Subcutaneous abdominal adipose tissue (tissue), 5 donors: ENCODE results near the gene TLCD2.

ENCODE experiments used
- H3K27ac ChIP-seq: one replicate; pipeline ENCODE4 v1.7.0; 2013; ENCODE audit warnings: low read depth, mild to moderate bottlenecking, inconsistent platforms, low read length, moderate library complexity
- H3K27me3 ChIP-seq, 5 donors: one replicate each; pipeline ENCODE4 v1.7.0; 2013; ENCODE audit warnings: low read length in 5 of 5, inconsistent platforms in 1 of 5; ENCODE audit not compliant: control insufficient read depth in 5 of 5, insufficient read depth in 4 of 5
- H3K36me3 ChIP-seq, 5 donors: one replicate each; pipeline ENCODE4 v1.7.0; 2013; ENCODE audit warnings: low read length in 5 of 5; ENCODE audit not compliant: control insufficient read depth in 5 of 5, insufficient read depth in 5 of 5
- H3K4me1 ChIP-seq, 5 donors: one replicate each; pipeline ENCODE4 v1.7.0; 2013; ENCODE audit warnings: low read length in 5 of 5, mild to moderate bottlenecking in 3 of 5, moderate library complexity in 1 of 5; ENCODE audit not compliant: control insufficient read depth in 5 of 5, insufficient read depth in 5 of 5
- H3K4me3 ChIP-seq, 5 donors: one replicate each; pipeline ENCODE4 v1.7.0; 2013; ENCODE audit warnings: low read length in 5 of 5, low read depth in 1 of 5
- H3K9ac ChIP-seq, 5 donors: one replicate each; pipeline ENCODE4 v1.7.0; 2013; ENCODE audit warnings: low read length in 5 of 5, mild to moderate bottlenecking in 4 of 5, moderate library complexity in 3 of 5
- H3K9me3 ChIP-seq, 5 donors: one replicate each; pipeline ENCODE4 v1.7.0; 2013; ENCODE audit warnings: low read length in 5 of 5; ENCODE audit not compliant: control insufficient read depth in 5 of 5
- donor health status: healthy.
- donor health status: healthy.
- donor health status: healthy.
- donor health status: healthy.
- donor health status: healthy.

TLCD2 gene

GRCh38 chr17:1735834-1736347, 25.7 kb upstream of the TLCD2 start:
- Histone ChIP-seq H3K4me3 (no peak overlapping the region), H3K4me1 (peaks cover 0 to 29% (median 17%) of the 10 kb centered on the region in 5 donors), H3K9ac (no peak overlapping the region), H3K27me3 (no peaks in the 10 kb centered on the region), H3K36me3 (peaks cover 0 to 67% (median 49%) of the 10 kb centered on the region in 5 donors), H3K27ac (no peak overlapping the region), H3K9me3 (no peaks in the 10 kb centered on the region)

- H3K4me1 ChIP-seq: peaks cover 0 to 34% (median 22%) of the 10 kb centered on the region in 5 donors
- peaks cover 0 to 71% (median 52%) of the 10 kb centered on the region in 5 donors for H3K36me3 ChIP-seq
- no peaks in the 10 kb centered on the region for H3K9me3 ChIP-seq
- H3K27ac ChIP-seq: no peak overlapping the region
- H3K27me3 ChIP-seq: no peaks in the 10 kb centered on the region
- no peak overlapping the region for H3K9ac ChIP-seq
- H3K4me3 ChIP-seq: no peak overlapping the region
Observed at GRCh38 chr17:1735418-1735817, 25.2 kb upstream of the TLCD2 start.

GRCh38 chr17:1733759-1734158, 23.6 kb upstream of the TLCD2 start:
- Histone ChIP-seq H3K9me3 (no peaks in the 10 kb centered on the region), H3K4me1 (peaks cover 0 to 49% (median 34%) of the 10 kb centered on the region in 5 donors), H3K4me3 (no peak overlapping the region), H3K27ac (no peak overlapping the region), H3K9ac (no peak overlapping the region), H3K36me3 (peaks cover 0 to 73% (median 52%) of the 10 kb centered on the region in 5 donors), H3K27me3 (no peaks in the 10 kb centered on the region)

- H3K4me3 ChIP-seq: no peak overlapping the region
- no peak overlapping the region for H3K27ac ChIP-seq
- H3K9me3 ChIP-seq: no peaks in the 10 kb centered on the region
- H3K36me3 ChIP-seq: peaks cover 0 to 73% (median 52%) of the 10 kb centered on the region in 5 donors
- H3K9ac ChIP-seq: no peak overlapping the region
- H3K27me3 ChIP-seq: no peaks in the 10 kb centered on the region
- H3K4me1 ChIP-seq: peaks cover 0 to 53% (median 40%) of the 10 kb centered on the region in 5 donors
Observed at GRCh38 chr17:1732833-1733321, 22.7 kb upstream of the TLCD2 start.

- no peak overlapping the region for H3K9ac ChIP-seq
- H3K9me3 ChIP-seq: no peaks in the 10 kb centered on the region
- H3K4me3 ChIP-seq: no peak overlapping the region
- H3K27ac ChIP-seq: no peak overlapping the region
- peaks cover 0 to 53% (median 41%) of the 10 kb centered on the region in 5 donors for H3K4me1 ChIP-seq
- H3K27me3 ChIP-seq: no peaks in the 10 kb centered on the region
- peaks cover 0 to 73% (median 52%) of the 10 kb centered on the region in 5 donors for H3K36me3 ChIP-seq
Observed at GRCh38 chr17:1732241-1732832, 22.2 kb upstream of the TLCD2 start.

- Histone ChIP-seq H3K9me3 (no peaks in the 10 kb centered on the region), H3K27ac (peak overlapping the region; percentile 81), H3K36me3 (peaks cover 0 to 74% (median 60%) of the 10 kb centered on the region in 5 donors), H3K27me3 (no peaks in the 10 kb centered on the region), H3K9ac (peak overlapping the region in 2 of 5 donors; percentile 56 to 80), H3K4me1 (peaks cover 0 to 53% (median 43%) of the 10 kb centered on the region in 5 donors), H3K4me3 (peak overlapping the region in 1 of 5 donors; percentile 44)
Observed at GRCh38 chr17:1731194-1731506, 21.0 kb upstream of the TLCD2 start.

GRCh38 chr17:1730326-1731193, 20.4 kb upstream of the TLCD2 start:
- H3K36me3 ChIP-seq: peaks cover 0 to 73% (median 57%) of the 10 kb centered on the region in 5 donors
- H3K9ac ChIP-seq: peak overlapping the region; percentile 26 to 80 (median 62)
- peak overlapping the region in 3 of 5 donors; percentile 2 to 44 (median 26) for H3K4me3 ChIP-seq
- H3K9me3 ChIP-seq: no peaks in the 10 kb centered on the region
- H3K27me3 ChIP-seq: no peaks in the 10 kb centered on the region
- peak overlapping the region; percentile 81 for H3K27ac ChIP-seq
- peaks cover under 1 to 54% (median 45%) of the 10 kb centered on the region in 5 donors for H3K4me1 ChIP-seq

- Histone ChIP-seq H3K36me3 (peaks cover 0 to 69% (median 53%) of the 10 kb centered on the region in 5 donors), H3K9me3 (no peaks in the 10 kb centered on the region), H3K4me1 (peaks cover 3 to 60% (median 51%) of the 10 kb centered on the region in 5 donors), H3K27me3 (no peaks in the 10 kb centered on the region), H3K9ac (no peak overlapping the region), H3K4me3 (peak overlapping the region in 1 of 5 donors; percentile 44), H3K27ac (peak overlapping the region; percentile 81)
Observed at GRCh38 chr17:1729966-1730325, 19.8 kb upstream of the TLCD2 start.

GRCh38 chr17:1727876-1728630, 17.9 kb upstream of the TLCD2 start:
- Histone ChIP-seq H3K27me3 (no peaks in the 10 kb centered on the region), H3K4me1 (peaks cover 3 to 74% (median 63%) of the 10 kb centered on the region in 5 donors), H3K9me3 (no peaks in the 10 kb centered on the region), H3K27ac (no peak overlapping the region), H3K36me3 (peaks cover 0 to 50% (median 38%) of the 10 kb centered on the region in 5 donors), H3K9ac (no peak overlapping the region), H3K4me3 (no peak overlapping the region)
